AG09319 (cell line): ENCODE data around the gene DIP2A.

Experiments used
- DNase-seq: peaks from one replicate; pipeline ENCODE4 v3.0.0-alpha.2; 2010; ENCODE audit warnings: low read depth; ENCODE audit errors: extremely low read depth
- CTCF ChIP-seq: IDR thresholded peaks from 2 replicates; pipeline ENCODE4 v1.5.1; 2011; ENCODE audit warnings: low read depth, mild to moderate bottlenecking, inconsistent platforms, low read length, moderate library complexity

DIP2A gene

GRCh38 chr21:46537026-46537425, 78.3 kb downstream of the DIP2A start:
- no peak for DNase-seq
- TF ChIP-seq CTCF = no peak

GRCh38 chr21:46538262-46538661, 79.6 kb downstream of the DIP2A start:
- no peak for TF ChIP-seq CTCF
- no peak for DNase-seq

- no peak for TF ChIP-seq CTCF
Observed at GRCh38 chr21:46538851-46539666, 80.4 kb downstream of the DIP2A start.

GRCh38 chr21:46540087-46540710, 81.5 kb downstream of the DIP2A start:
- TF ChIP-seq CTCF = no peak
- no peak for DNase-seq

More at GRCh38 chr21:46538851-46539666, 80.4 kb downstream of the DIP2A start:
- no peak for DNase-seq

- no peak for DNase-seq
Observed at GRCh38 chr21:46542588-46543124, 84.0 kb downstream of the DIP2A start.

GRCh38 chr21:46543306-46543705, 84.6 kb downstream of the DIP2A start:
- no peak for TF ChIP-seq CTCF
- DNase-seq = no peak

More at GRCh38 chr21:46542588-46543124, 84.0 kb downstream of the DIP2A start:
- TF ChIP-seq CTCF = no peak

GRCh38 chr21:46544003-46544402, 85.3 kb downstream of the DIP2A start:
- TF ChIP-seq CTCF = no peak
- no peak for DNase-seq
